ENCODE measurements around the gene DCAF8L2. TPM values are rescaled to one million over a fixed set of nuclear protein-coding genes. Genes with fewer than 3 reads are reported as not detected.

The DCAF8L2 gene
- total RNA-seq, 1 donor from 2014 or later = 0.29 TPM

DNA sequence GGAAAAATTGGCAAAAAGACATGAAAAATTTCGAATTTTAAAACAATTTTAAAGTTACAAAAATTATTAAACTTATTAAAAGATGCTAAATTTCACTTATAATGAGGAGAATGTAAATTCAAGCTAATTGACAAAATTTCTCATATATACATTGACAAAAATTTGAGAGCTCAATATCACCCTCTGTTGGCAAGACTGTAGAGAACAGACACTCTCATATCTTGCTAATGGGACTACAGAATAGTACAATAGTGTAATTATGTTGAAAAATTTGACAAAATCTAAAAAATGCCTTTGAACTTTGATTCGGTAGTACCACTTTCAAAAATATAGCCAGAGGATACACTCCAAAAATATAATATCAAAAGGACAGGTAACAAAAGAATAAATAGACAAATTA lies 29.8 kb downstream of the DCAF8L2 start:
- DNase-seq (ENCODE audit: low spot score, unreplicated experiment) = no peak
- TF ChIP-seq, protein P1, sequence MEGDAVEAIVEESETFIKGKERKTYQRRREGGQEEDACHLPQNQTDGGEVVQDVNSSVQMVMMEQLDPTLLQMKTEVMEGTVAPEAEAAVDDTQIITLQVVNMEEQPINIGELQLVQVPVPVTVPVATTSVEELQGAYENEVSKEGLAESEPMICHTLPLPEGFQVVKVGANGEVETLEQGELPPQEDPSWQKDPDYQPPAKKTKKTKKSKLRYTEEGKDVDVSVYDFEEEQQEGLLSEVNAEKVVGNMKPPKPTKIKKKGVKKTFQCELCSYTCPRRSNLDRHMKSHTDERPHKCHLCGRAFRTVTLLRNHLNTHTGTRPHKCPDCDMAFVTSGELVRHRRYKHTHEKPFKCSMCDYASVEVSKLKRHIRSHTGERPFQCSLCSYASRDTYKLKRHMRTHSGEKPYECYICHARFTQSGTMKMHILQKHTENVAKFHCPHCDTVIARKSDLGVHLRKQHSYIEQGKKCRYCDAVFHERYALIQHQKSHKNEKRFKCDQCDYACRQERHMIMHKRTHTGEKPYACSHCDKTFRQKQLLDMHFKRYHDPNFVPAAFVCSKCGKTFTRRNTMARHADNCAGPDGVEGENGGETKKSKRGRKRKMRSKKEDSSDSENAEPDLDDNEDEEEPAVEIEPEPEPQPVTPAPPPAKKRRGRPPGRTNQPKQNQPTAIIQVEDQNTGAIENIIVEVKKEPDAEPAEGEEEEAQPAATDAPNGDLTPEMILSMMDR (IDR thresholded peaks at IDR 0.05; ENCODE audit: unreplicated experiment) = peak; percentile 47
- H3K36me3 Mint-ChIP-seq (ENCODE audit: insufficient read depth) = no peaks in the 10 kb centered on the region
- H3K4me1 Mint-ChIP-seq (ENCODE audit: low read depth) = no peaks in the 10 kb centered on the region
- H3K9me3 Mint-ChIP-seq (ENCODE audit: low read depth) = peaks cover 25% of the 10 kb centered on the region
- no peak overlapping the region for H3K27ac Mint-ChIP-seq
- H3K27me3 Mint-ChIP-seq = no peaks in the 10 kb centered on the region
- H3K4me3 Mint-ChIP-seq (ENCODE audit: low read depth) = no peak overlapping the region

DNA sequence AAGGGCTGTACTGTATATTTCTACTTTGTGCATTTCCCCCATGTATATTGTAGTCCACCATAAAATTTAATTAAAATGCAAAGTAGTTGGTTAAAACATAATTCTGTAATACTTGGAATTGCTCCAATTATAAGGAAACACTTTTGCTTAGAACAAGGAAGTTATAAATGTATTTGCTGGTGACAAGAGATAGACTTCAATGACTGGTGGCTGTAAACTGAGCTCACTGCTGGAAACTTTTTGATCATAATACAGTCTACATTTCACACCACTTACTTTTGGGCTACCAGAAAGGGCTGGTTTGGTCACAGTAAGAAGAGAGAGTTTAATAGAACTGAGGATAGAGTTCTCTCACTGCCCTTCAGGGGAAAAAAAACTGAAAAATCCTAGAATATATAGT lies 32.7 kb downstream of the DCAF8L2 start:
- Mint-ChIP-seq H3K27me3 (no peaks in the 10 kb centered on the region), H3K9me3 (ENCODE audit: low read depth) (peaks cover 29% of the 10 kb centered on the region), H3K36me3 (ENCODE audit: insufficient read depth) (no peaks in the 10 kb centered on the region), H3K27ac (no peak overlapping the region), H3K4me3 (ENCODE audit: low read depth) (no peak overlapping the region), H3K4me1 (ENCODE audit: low read depth) (no peaks in the 10 kb centered on the region)
- TF ChIP-seq, protein P1 (IDR thresholded peaks at IDR 0.05; ENCODE audit: unreplicated experiment) = no peak
- DNase-seq (ENCODE audit: low spot score, unreplicated experiment) = no peak

DNA sequence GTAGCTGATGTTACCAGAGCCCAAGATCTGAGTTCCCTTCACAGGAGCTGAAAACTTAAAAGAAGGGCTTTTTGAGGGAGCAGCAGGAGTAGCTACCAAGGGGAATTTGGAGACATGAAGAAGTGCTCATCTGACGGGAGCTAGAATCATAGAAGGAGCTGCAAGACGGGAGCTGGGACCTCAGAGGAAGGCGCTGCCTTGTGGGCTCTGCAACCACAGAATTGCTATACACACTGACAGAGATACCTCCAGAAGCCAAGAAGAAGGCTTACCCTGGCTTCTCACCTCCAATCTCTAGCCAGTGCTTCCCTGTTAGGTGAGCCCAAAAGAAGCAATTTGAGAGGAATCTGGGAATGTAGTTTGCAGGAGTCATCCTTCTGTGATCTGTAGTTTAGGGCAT lies 35.9 kb downstream of the DCAF8L2 start:
- TF ChIP-seq, protein P1 (IDR thresholded peaks at IDR 0.05; ENCODE audit: unreplicated experiment) = no peak
- Mint-ChIP-seq H3K27ac (no peak overlapping the region), H3K9me3 (ENCODE audit: low read depth) (peaks cover 25% of the 10 kb centered on the region), H3K4me3 (ENCODE audit: low read depth) (no peak overlapping the region), H3K36me3 (ENCODE audit: insufficient read depth) (no peaks in the 10 kb centered on the region), H3K27me3 (no peaks in the 10 kb centered on the region), H3K4me1 (ENCODE audit: low read depth) (no peaks in the 10 kb centered on the region)
- DNase-seq (ENCODE audit: low spot score, unreplicated experiment) = no peak

DNA sequence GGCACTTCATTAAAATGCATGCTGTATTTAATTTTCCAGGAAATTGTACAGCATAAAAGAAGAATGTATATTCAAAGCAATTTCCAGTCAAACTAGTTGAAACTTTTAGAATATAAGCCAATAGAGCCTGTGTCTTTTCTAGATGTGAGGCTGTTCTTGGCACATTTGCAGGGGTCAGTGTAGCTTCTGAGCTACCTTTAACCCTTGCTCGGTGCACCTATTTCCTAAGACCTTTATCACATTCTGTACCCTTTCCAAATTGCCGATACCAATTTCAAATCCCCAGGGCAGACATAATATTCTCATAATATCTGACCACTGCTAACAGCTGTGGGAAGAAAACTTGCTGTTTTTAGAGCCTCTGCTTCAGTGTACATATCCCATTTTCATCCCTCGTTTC lies 43.2 kb downstream of the DCAF8L2 start:
- Mint-ChIP-seq H3K27me3 (no peaks in the 10 kb centered on the region), H3K4me3 (ENCODE audit: low read depth) (no peak overlapping the region), H3K27ac (no peak overlapping the region), H3K36me3 (ENCODE audit: insufficient read depth) (no peaks in the 10 kb centered on the region), H3K9me3 (ENCODE audit: low read depth) (peaks cover 20% of the 10 kb centered on the region), H3K4me1 (ENCODE audit: low read depth) (no peaks in the 10 kb centered on the region)
- no peak for DNase-seq (ENCODE audit: low spot score, unreplicated experiment)
- TF ChIP-seq, protein P1 (IDR thresholded peaks at IDR 0.05; ENCODE audit: unreplicated experiment) = no peak

DNA sequence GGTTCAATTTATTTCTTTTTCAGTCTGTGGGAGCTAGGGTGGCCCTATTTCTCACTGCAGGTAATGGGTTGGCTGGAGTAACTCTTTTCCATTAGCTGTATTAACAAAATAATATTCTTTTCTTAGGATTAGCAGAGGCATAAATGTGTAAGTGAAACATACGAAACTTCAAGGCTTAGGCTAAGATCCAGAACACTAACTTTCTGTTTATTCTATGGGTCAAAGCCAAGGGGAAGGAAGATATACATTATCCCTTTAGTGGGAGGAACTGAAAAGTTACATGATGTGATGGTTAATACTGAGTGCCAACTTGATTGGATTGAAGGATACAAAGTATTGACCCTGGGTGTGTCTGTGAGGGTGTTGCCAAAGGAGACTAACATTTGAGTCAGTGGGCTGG lies 66.4 kb downstream of the DCAF8L2 start:
- H3K27me3 Mint-ChIP-seq = no peaks in the 10 kb centered on the region
- H3K4me1 Mint-ChIP-seq (ENCODE audit: low read depth) = no peaks in the 10 kb centered on the region
- TF ChIP-seq, protein P1 (IDR thresholded peaks at IDR 0.05; ENCODE audit: unreplicated experiment) = no peak
- no peak for DNase-seq (ENCODE audit: low spot score, unreplicated experiment)
- no peaks in the 10 kb centered on the region for H3K36me3 Mint-ChIP-seq (ENCODE audit: insufficient read depth)
- H3K27ac Mint-ChIP-seq = no peak overlapping the region
- H3K9me3 Mint-ChIP-seq (ENCODE audit: low read depth) = peaks cover 5% of the 10 kb centered on the region
- H3K4me3 Mint-ChIP-seq (ENCODE audit: low read depth) = no peak overlapping the region

Data from progenitor cell of endocrine pancreas (in vitro differentiated cells).